ENCODE measurements around the gene SERP2.

Gene SERP2

GRCh38 chr13:44373247-44373600 lies 400 bp upstream of the SERP2 start:
- no peak for TF ChIP-seq CTCF (IDR thresholded peaks at IDR 0.05)

GRCh38 chr13:44374348-44374712 lies 706 bp downstream of the SERP2 start:
- TF ChIP-seq CTCF (IDR thresholded peaks at IDR 0.05): no peak

GRCh38 chr13:44378277-44378676 lies 4.7 kb downstream of the SERP2 start:
- TF ChIP-seq CTCF (IDR thresholded peaks at IDR 0.05): no peak

- no peak for TF ChIP-seq CTCF (IDR thresholded peaks at IDR 0.05)
Observed at GRCh38 chr13:44379885-44380284, 6.3 kb downstream of the SERP2 start.

- TF ChIP-seq CTCF (IDR thresholded peaks at IDR 0.05): no peak
Observed at GRCh38 chr13:44380404-44381165, 7.0 kb downstream of the SERP2 start.

GRCh38 chr13:44382635-44383145 lies 9.1 kb downstream of the SERP2 start:
- TF ChIP-seq CTCF (IDR thresholded peaks at IDR 0.05): no peak

- no peak for TF ChIP-seq CTCF (IDR thresholded peaks at IDR 0.05)
Observed at GRCh38 chr13:44383945-44384344, 10.3 kb downstream of the SERP2 start.

GRCh38 chr13:44384778-44385177 lies 11.2 kb downstream of the SERP2 start:
- TF ChIP-seq CTCF (IDR thresholded peaks at IDR 0.05): no peak

Measured in LNCAP (cell line).